ENCODE results near the gene ACCSL. TPM values are rescaled to one million over a fixed set of nuclear protein-coding genes. Genes with fewer than 3 reads are reported as not detected.
A peak's percentile ranks its signal among the peaks of the same experiment; 100 is the strongest.

Gene ACCSL
- total RNA-seq, 2 experiments from 2014 or later = not detected

DNA sequence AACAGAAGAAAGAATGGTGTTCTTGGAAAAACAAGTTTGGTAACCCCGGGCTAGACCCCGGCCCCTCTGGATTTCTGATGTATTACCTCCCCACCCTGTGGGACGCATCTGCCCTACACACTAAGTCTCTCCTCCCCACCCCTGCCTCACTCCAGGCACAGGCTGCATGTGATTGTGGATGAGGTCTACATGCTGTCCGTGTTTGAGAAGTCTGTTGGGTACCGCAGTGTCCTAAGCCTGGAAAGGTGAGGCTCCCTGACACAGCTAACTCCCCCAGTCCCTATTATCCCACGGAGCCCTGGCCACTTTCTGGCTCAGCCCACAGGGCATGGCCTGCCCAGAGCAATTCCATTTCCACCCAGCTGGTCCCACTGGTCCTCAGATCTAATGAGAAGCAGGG lies 31.6 kb downstream of the ACCSL start:
- ATAC-seq (no peak), DNase-seq (no peak)
- Mint-ChIP-seq H3K4me1 (peaks cover 2% of the 10 kb centered on the region), H3K27ac (no peak overlapping the region), H3K9me3 (ENCODE audit: low read depth) (no peaks in the 10 kb centered on the region), H3K27me3 (no peaks in the 10 kb centered on the region), H3K36me3 (no peaks in the 10 kb centered on the region), H3K4me3 (no peak overlapping the region)
- CTCF ChIA-PET = interaction anchor here (9.9 kb wide), 1 partner anchor 15 kb away, joined by 58 read pairs; the partner anchor contains the start of gene EXT2

DNA sequence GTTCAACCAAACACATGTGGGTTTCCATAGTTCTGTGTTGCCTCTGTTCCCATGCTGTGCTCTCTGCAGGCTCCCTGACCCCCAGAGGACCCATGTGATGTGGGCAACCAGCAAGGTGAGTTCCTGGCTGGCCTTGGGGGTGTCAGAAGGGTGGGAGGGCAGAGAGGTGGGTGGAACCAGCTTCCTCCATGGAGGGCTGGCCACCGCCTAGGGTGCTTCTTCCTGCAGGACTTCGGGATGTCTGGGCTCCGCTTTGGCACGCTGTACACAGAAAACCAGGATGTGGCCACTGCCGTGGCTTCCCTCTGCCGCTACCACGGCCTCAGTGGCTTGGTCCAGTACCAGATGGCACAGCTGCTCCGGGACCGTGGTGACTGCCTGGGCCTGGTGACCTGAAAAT lies 33.2 kb downstream of the ACCSL start:
- no peak overlapping the region for H3K27ac Mint-ChIP-seq
- peaks cover 5% of the 10 kb centered on the region for H3K36me3 Mint-ChIP-seq
- peaks cover 5% of the 10 kb centered on the region for H3K9me3 Mint-ChIP-seq (ENCODE audit: low read depth)
- no peak overlapping the region for H3K4me3 Mint-ChIP-seq
- H3K4me1 Mint-ChIP-seq = no peaks in the 10 kb centered on the region
- no peak for DNase-seq
- CTCF ChIA-PET = interaction anchor here (1.1 to 9.9 kb wide), 2 partner anchors 13 to 20 kb away, joined by 3 to 58 read pairs; partner anchors contain the start of gene EXT2
- ATAC-seq = no peak
- H3K27me3 Mint-ChIP-seq = no peaks in the 10 kb centered on the region

DNA sequence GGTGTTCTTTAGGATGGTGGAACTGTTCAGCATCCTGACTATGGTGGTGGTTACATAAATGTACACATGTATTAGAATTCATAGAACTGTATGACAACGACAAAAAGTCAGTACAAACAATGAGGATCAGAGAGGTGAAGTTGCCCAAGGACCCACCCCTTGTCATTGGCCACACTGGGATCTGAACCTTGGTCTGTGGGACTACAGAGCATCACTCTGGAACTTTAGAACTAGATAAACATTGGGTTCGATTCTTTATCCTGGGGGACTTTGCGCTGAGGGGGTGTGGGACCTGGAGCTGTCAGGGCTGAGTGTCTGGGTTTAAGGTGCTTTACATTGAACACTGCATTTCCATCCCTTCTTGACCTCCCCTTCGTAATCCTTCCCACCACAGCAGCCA lies 34.9 kb downstream of the ACCSL start:
- H3K27me3 Mint-ChIP-seq = peaks cover 4% of the 10 kb centered on the region
- CTCF ChIA-PET = interaction anchor here (9.9 kb wide), 1 partner anchor 12 kb away, joined by 58 read pairs; the partner anchor contains the start of gene EXT2

GRCh38 chr11:44083433-44083832 lies 35.7 kb downstream of the ACCSL start:
- H3K36me3 Mint-ChIP-seq = peaks cover 11% of the 10 kb centered on the region
- H3K4me1 Mint-ChIP-seq = peaks cover 8% of the 10 kb centered on the region
- ATAC-seq (no peak), DNase-seq (no peak)
- H3K27ac Mint-ChIP-seq = no peak overlapping the region
- CTCF ChIA-PET = interaction anchor here (9.9 kb wide), 1 partner anchor 11 kb away, joined by 58 read pairs; the partner anchor contains the start of gene EXT2
- H3K9me3 Mint-ChIP-seq (ENCODE audit: low read depth) = peaks cover 5% of the 10 kb centered on the region
- H3K4me3 Mint-ChIP-seq = no peak overlapping the region
- peaks cover 4% of the 10 kb centered on the region for H3K27me3 Mint-ChIP-seq

More for the DNA sequence above, 34.9 kb downstream of the ACCSL start:
- Mint-ChIP-seq H3K9me3 (ENCODE audit: low read depth) (peaks cover 5% of the 10 kb centered on the region), H3K36me3 (peaks cover 10% of the 10 kb centered on the region), H3K27ac (no peak overlapping the region), H3K4me1 (peaks cover 2% of the 10 kb centered on the region), H3K4me3 (no peak overlapping the region)
- ATAC-seq (no peak), DNase-seq (no peak)

DNA sequence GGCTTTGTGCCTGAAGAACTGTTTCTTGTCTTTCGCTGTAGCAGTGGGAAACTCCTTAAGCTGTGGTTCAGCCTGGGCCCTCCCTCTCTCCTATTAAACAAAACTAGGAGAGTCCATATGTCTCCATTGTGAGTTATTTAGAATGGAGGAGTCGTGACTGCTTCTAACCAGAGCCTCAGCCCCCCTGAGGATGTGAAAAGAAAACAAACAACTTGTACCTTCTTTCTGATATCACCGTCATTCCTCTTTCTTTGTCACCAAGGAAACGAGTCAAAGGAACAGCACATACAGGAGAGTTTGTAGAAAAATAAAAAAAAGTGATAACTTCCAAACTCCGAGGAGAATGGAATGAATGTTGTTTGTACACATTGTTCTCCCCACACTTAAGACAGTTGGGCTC lies 36.1 kb downstream of the ACCSL start:
- peaks cover 4% of the 10 kb centered on the region for H3K27me3 Mint-ChIP-seq
- peaks cover 13% of the 10 kb centered on the region for H3K4me1 Mint-ChIP-seq

GRCh38 chr11:44085330-44085729 lies 37.5 kb downstream of the ACCSL start:
- H3K27ac Mint-ChIP-seq = no peak overlapping the region
- H3K27me3 Mint-ChIP-seq = peaks cover 7% of the 10 kb centered on the region
- DNase-seq (no peak), ATAC-seq (no peak)
- H3K4me3 Mint-ChIP-seq = no peak overlapping the region
- peaks cover 14% of the 10 kb centered on the region for H3K36me3 Mint-ChIP-seq
- peaks cover 26% of the 10 kb centered on the region for H3K4me1 Mint-ChIP-seq
- CTCF ChIA-PET = interaction anchor here (0.8 to 9.9 kb wide), 2 partner anchors 9 to 19 kb away, joined by 3 to 58 read pairs; partner anchors contain the start of gene EXT2
- peaks cover 5% of the 10 kb centered on the region for H3K9me3 Mint-ChIP-seq (ENCODE audit: low read depth)

More for the DNA sequence above, 36.1 kb downstream of the ACCSL start:
- DNase-seq (no peak), ATAC-seq (no peak)
- CTCF ChIA-PET = interaction anchor here (9.9 kb wide), 1 partner anchor 10 kb away, joined by 58 read pairs; the partner anchor contains the start of gene EXT2
- Mint-ChIP-seq H3K4me3 (no peak overlapping the region), H3K27ac (no peak overlapping the region), H3K36me3 (peaks cover 11% of the 10 kb centered on the region), H3K9me3 (ENCODE audit: low read depth) (peaks cover 5% of the 10 kb centered on the region)

DNA sequence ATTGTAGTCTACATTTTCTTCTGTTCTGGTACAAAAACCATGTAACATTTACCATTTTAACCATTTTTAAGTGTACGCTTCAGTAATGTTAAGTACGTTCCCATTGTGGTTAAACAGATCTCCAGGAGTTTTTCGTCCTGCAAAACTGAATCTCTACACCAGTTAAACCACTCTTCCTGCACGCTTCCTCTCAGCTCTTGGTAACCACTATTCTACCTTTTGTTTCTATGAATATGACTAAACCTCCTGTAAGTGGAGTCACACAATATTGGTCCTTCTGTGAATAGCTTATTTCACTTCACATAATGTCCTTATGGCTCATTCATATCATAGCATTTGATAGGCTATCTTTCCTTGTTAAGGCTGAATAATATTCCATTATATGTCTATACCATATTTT lies 40.6 kb downstream of the ACCSL start:
- no peak overlapping the region for H3K27ac Mint-ChIP-seq
- CTCF ChIA-PET = interaction anchor here (0.9 to 1.7 kb wide), 2 partner anchors 21 to 148 kb away, joined by 4 to 8 read pairs; no protein-coding TSS in a partner anchor
- H3K4me3 Mint-ChIP-seq = no peak overlapping the region
- peak; percentile 65 for ATAC-seq
- H3K4me1 Mint-ChIP-seq = peaks cover 28% of the 10 kb centered on the region
- peaks cover 14% of the 10 kb centered on the region for H3K27me3 Mint-ChIP-seq
- peaks cover 14% of the 10 kb centered on the region for H3K36me3 Mint-ChIP-seq
- H3K9me3 Mint-ChIP-seq (ENCODE audit: low read depth) = peaks cover 5% of the 10 kb centered on the region
- DNase-seq = no peak

GRCh38 chr11:44088871-44089270 lies 41.1 kb downstream of the ACCSL start:
- no peak for ATAC-seq
- Mint-ChIP-seq H3K4me1 (peaks cover 28% of the 10 kb centered on the region), H3K36me3 (peaks cover 14% of the 10 kb centered on the region), H3K27me3 (peaks cover 14% of the 10 kb centered on the region), H3K9me3 (ENCODE audit: low read depth) (peaks cover 5% of the 10 kb centered on the region), H3K27ac (no peak overlapping the region), H3K4me3 (no peak overlapping the region)
- DNase-seq = no peak
- CTCF ChIA-PET = interaction anchor here (0.9 to 1.7 kb wide), 2 partner anchors 21 to 149 kb away, joined by 4 to 8 read pairs; no protein-coding TSS in a partner anchor

DNA sequence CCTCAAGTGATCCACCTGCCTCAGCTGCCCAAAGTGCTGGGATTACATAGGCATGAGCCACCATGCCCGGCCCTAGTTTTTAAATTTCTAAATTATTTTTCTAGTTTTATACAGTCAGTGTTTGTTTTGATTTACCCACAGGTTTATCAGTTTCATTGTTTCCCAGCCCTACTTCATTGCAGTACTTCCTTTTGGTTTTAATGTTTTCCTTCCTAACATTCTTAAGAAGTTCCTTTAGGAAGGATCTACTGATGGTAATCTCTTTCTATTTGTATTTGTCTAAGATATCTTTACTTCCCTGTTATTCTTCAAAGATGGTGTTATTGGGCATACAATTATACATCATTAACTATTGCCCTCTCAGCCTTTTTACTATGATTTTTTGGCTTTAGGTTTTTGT lies 42.8 kb downstream of the ACCSL start:
- H3K4me3 Mint-ChIP-seq = no peak overlapping the region
- no peak for DNase-seq
- no peak for ATAC-seq
- H3K27me3 Mint-ChIP-seq = peaks cover 18% of the 10 kb centered on the region
- CTCF ChIA-PET = interaction anchor here (5.4 kb wide), 1 partner anchor 23 kb away, joined by 68 read pairs; the partner anchor contains the start of gene ACCS
- H3K9me3 Mint-ChIP-seq (ENCODE audit: low read depth) = peaks cover 2% of the 10 kb centered on the region
- H3K36me3 Mint-ChIP-seq = peaks cover 11% of the 10 kb centered on the region
- peaks cover 41% of the 10 kb centered on the region for H3K4me1 Mint-ChIP-seq
- no peak overlapping the region for H3K27ac Mint-ChIP-seq

DNA sequence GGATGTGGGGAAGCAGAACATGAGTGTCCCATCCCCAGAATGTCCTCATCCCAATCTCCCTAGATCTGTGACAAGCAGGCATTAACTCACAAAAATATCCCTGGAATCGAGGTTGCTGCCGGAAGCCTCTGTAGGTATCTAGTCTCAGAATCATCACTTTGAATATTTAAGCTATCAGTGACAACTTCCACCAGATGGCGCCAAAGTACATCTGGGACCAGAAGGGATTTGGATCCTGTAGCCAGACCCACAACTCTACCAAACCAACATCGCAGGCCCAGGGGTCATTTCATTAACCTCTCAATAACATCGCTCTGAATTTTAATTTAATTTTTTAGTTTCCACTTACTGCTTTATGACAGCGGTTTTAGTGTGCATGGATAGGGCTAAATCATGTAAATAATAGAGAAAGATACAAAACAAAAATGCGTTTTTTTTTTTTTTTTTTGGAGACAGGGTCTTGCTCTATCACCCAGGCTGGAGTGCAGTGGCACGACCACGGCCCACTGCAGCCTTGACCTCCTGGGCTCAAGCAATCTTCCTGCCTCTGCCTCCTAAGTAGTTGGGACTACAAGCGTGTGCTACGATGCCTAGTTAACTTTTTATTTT lies 46.6 kb downstream of the ACCSL start:
- CTCF ChIA-PET = interaction anchor here (0.6 to 5.4 kb wide), 29 partner anchors 10 to 816 kb away, joined by 3 to 88 read pairs (median 3); partner anchors contain the start of gene ACCS
- ATAC-seq = peak; percentile 43
- Mint-ChIP-seq H3K27ac (peak overlapping the region; percentile 34), H3K4me1 (peaks cover 34% of the 10 kb centered on the region), H3K9me3 (ENCODE audit: low read depth) (no peaks in the 10 kb centered on the region), H3K36me3 (peaks cover 5% of the 10 kb centered on the region), H3K4me3 (peak overlapping the region; percentile 55), H3K27me3 (peaks cover 14% of the 10 kb centered on the region)
- DNase-seq = peak; percentile 86

DNA sequence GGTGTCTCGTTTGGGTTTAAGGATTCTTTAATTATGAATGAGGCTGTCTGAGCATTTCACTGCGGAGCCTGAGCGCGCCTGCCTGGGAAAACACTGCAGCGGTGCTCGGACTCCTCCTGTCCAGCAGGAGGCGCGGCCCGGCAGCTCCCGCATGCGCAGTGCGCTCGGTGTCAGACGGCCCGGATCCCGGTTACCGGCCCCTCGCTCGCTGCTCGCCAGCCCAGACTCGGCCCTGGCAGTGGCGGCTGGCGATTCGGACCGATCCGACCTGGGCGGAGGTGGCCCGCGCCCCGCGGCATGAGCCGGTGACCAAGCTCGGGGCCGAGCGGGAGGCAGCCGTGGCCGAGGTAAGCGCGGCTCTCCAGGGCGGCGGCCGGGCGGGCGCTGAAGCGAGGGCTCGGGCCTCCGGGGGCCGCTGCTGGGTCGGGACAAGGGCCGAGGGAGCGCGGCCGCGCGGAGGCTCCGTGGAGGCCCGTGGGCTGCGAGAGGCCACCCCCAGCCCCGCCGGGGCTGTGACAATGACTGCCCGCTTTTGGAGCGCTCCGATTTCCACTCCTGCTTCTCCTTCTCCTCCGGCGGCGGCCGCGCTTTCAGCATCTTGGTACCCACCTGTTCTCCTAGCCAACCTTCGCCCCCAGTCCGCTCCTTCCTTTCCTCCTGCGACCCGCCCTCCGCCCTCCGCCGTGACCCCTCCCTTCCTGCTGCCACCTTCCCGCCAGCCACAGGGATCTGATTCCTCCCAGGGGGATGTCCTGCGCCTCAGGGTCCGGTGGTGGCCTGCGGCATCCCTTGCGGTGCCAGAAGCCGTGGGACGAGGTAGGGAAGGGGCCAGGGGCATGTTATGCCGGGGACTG lies 48.0 kb downstream of the ACCSL start, which contains the start of gene EXT2:
Gene EXT2, plus strand, starts transcription at position 173 of the 854 bp plus-strand sequence. CDS start 12,035 bp downstream, outside the sequence.
- H3K4me3 Mint-ChIP-seq = peak within 1 kb of the TSS; percentile 78
- no peaks in the 10 kb centered on the region for H3K9me3 Mint-ChIP-seq (ENCODE audit: low read depth)
- peaks cover 3% of the 10 kb centered on the region for H3K36me3 Mint-ChIP-seq
- peak within 1 kb of the TSS; percentile 3 for H3K27ac Mint-ChIP-seq
- CTCF ChIA-PET = interaction anchor here (0.5 to 5.4 kb wide), 23 partner anchors 9 to 916 kb away, joined by 3 to 88 read pairs (median 4); partner anchors contain the start of gene ACCS
- peaks cover 11% of the 10 kb centered on the region for H3K27me3 Mint-ChIP-seq
- H3K4me1 Mint-ChIP-seq = peaks cover 23% of the 10 kb centered on the region
- ATAC-seq = peak; percentile 97
- peak; percentile 89 for DNase-seq

GRCh38 chr11:44096360-44097185 lies 48.8 kb downstream of the ACCSL start:
- Mint-ChIP-seq H3K4me1 (peaks cover 23% of the 10 kb centered on the region), H3K27me3 (peaks cover 9% of the 10 kb centered on the region), H3K9me3 (ENCODE audit: low read depth) (no peaks in the 10 kb centered on the region), H3K4me3 (peak overlapping the region; percentile 78), H3K36me3 (peaks cover 3% of the 10 kb centered on the region), H3K27ac (peak overlapping the region; percentile 3)
- DNase-seq (no peak), ATAC-seq (no peak)
- CTCF ChIA-PET = interaction anchor here (0.6 to 1.7 kb wide), 4 partner anchors 11 to 427 kb away, joined by 3 to 4 read pairs (median 3); no protein-coding TSS in a partner anchor

All from activated CD8-positive, alpha-beta memory T cell treated with anti-CD3 and anti-CD28 coated beads, Interleukin-2, amount 10 ng/mL, durations not matched to agents 7 days and 5 days (primary cell).